Activated T-cell treated with anti-CD3 and anti-CD28 coated beads for 24 hours (primary cell): ENCODE measurements around the gene HBQ1.
"Not testable (repeated sequence)": the region's sequence is repeated elsewhere in the genome, so short reads cannot be mapped to it uniquely, and the experiment has no call there.

Experiments used
- DNase-seq: peaks from one replicate; pipeline ENCODE4 v3.0.0-alpha.2; 2020; ENCODE audit warnings: low read depth

Gene HBQ1

DNA sequence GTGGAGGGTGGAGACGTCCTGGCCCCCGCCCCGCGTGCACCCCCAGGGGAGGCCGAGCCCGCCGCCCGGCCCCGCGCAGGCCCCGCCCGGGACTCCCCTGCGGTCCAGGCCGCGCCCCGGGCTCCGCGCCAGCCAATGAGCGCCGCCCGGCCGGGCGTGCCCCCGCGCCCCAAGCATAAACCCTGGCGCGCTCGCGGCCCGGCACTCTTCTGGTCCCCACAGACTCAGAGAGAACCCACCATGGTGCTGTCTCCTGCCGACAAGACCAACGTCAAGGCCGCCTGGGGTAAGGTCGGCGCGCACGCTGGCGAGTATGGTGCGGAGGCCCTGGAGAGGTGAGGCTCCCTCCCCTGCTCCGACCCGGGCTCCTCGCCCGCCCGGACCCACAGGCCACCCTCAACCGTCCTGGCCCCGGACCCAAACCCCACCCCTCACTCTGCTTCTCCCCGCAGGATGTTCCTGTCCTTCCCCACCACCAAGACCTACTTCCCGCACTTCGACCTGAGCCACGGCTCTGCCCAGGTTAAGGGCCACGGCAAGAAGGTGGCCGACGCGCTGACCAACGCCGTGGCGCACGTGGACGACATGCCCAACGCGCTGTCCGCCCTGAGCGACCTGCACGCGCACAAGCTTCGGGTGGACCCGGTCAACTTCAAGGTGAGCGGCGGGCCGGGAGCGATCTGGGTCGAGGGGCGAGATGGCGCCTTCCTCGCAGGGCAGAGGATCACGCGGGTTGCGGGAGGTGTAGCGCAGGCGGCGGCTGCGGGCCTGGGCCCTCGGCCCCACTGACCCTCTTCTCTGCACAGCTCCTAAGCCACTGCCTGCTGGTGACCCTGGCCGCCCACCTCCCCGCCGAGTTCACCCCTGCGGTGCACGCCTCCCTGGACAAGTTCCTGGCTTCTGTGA lies 3.5 kb upstream of the HBQ1 start, which contains the start of gene HBA1:
Gene HBA1 (plus strand): TSS at position 204 of the 906 bp plus-strand sequence. CDS start 37 bp downstream, at position 241.
- not testable (repeated sequence) for DNase-seq

DNA sequence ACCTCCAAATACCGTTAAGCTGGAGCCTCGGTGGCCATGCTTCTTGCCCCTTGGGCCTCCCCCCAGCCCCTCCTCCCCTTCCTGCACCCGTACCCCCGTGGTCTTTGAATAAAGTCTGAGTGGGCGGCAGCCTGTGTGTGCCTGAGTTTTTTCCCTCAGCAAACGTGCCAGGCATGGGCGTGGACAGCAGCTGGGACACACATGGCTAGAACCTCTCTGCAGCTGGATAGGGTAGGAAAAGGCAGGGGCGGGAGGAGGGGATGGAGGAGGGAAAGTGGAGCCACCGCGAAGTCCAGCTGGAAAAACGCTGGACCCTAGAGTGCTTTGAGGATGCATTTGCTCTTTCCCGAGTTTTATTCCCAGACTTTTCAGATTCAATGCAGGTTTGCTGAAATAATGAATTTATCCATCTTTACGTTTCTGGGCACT lies 2.9 kb upstream of the HBQ1 start:
- DNase-seq, result no peak

DNA sequence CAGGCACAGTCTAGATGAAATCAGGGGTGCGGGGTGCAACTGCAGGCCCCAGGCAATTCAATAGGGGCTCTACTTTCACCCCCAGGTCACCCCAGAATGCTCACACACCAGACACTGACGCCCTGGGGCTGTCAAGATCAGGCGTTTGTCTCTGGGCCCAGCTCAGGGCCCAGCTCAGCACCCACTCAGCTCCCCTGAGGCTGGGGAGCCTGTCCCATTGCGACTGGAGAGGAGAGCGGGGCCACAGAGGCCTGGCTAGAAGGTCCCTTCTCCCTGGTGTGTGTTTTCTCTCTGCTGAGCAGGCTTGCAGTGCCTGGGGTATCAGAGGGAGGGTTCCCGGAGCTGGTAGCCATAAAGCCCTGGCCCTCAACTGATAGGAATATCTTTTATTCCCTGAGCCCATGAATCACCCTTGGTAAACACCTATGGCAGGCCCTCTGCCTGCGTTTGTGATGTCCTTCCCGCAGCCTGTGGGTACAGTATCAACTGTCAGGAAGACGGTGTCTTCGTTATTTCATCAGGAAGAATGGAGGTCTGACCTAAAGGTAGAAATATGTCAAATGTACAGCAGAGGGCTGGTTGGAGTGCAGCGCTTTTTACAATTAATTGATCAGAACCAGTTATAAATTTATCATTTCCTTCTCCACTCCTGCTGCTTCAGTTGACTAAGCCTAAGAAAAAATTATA lies 2.1 kb upstream of the HBQ1 start:
- no peak for DNase-seq

GRCh38 chr16:178668-179015 lies 1.6 kb upstream of the HBQ1 start:
- no peak for DNase-seq

DNA sequence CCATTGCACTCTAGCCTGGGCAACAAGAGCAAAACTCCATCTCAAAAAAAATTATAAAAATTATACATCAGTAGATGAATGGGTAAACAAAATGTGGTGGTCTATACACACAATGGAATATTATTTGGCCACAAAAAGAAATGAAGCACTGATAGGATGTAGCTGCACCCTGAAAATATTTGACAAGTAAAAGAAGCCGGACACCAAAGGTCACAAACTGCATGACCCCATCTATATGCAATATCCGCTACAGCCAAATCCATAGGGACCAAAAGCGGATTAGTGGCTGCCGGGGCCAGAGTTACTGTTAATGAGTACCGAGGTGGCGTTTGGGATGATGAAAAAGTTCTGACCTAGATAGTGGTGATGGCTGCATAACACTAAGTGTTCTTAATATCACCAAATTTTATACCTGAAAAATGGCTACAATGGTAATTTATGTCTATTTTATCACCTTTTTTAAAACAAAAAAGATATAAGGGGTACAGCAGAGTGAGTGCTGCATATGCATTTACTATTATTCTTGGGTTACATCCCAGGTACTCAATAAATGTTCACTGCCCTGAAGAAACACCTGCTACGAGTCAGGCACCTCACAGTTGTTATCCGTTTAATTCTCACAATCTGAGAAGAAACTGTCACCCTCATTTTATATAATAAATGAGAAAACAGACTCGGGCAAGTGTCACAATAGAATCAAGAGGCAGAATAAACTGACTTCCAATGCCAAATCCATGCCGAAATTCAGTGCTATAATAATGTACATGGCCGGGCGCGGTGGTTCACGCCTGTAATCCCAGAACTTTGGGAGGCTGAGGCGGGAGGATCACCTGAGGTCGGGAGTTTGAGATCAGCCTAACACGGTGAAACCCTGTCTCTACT lies 807 bp upstream of the HBQ1 start:
- no peak for DNase-seq

- DNase-seq, result peak; percentile 77
Measured at GRCh38 chr16:180681-181564, 664 bp downstream of the HBQ1 start.

- DNase-seq, result no peak
Measured at GRCh38 chr16:181565-182021, 1.3 kb downstream of the HBQ1 start.

DNA sequence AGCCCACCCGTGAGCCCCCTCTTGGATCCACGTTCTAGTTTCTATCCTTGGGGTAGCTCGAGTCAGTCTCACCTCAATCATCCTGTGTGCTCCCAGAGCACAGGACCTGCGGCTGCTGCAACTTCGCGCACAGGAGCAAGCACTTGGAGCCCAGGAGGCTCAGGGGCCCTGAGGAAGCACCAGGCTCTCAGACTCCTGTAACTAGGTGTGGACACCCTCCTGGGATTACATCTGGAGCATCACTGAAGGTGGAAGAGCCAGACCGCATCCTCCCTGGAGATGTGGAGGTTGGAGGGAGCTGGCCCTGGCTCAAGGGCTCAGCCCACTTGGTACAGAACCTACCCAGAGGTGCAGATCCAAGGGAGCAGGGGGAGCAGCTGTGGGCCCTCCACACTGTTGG lies 2.7 kb downstream of the HBQ1 start:
- DNase-seq, result no peak

DNA sequence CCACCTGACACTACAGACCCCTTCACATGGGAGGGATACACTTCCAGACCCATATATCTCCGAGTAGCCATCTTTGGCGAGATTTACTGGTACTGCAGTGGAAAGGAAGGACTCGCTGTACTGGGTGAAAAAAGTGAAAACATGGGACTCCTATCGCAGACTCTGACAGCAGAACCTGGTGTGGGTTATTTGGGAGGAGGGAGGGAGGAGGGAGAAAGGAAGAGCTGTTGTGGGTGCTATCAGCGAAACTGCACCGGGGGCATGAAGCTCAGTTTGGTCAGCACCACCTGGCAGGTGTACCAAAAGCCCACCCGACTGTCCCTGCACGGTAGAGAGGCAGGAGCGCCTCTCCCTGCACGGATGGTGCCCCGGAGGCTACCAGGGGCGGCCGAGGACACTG lies 5.0 kb downstream of the HBQ1 start:
- no peak for DNase-seq

- no peak for DNase-seq
Measured at GRCh38 chr16:185691-186090, 5.4 kb downstream of the HBQ1 start.

- DNase-seq, result no peak
Measured at GRCh38 chr16:187330-187729, 7.1 kb downstream of the HBQ1 start.

DNA sequence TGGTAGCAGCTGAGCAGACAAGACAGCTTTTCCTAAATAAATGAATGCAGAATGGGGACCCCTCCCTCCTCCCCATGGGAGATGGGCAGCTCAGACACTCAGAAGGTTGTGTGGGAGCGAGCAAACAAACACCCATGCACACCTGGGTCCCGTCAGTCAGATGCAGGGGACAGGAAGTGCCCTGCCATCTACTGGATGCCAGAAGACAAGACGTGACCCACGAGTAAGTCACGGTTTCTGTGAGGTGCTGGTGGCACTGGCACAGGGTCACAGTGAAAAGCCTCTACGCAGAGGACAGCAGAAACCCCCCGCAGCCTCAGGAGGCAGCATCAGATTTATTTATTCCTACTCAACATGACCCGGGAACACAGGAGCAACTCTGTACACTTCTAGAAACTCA lies 8.4 kb downstream of the HBQ1 start:
- DNase-seq, result no peak

DNA sequence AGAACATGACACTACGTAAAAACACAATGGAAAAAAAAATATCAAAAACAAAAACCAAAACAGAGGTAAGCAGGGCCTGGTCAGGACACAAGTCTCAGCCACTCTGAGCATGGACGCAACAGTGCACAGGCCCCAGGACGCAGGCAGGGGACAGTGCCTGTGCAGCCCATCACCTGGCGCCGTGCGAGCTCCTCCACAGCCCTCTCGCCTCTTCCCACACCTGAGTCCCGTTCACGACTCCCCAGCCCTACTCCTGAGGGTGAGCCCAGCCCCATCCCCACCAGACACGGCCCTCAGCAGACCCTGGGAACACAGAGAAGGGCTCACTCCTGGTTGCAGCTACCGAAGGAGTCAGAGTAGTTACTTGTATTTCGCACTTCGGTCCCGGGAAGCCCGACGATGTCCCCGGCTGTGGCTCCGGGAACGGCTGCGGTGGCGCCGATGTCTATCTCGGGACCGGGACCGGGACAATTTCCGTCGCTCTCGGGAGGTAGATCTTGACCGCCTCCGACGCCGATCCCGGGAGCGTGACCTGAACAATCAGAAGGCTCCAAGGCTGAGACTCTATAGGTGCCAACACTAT lies 9.4 kb downstream of the HBQ1 start:
- DNase-seq, result no peak

GRCh38 chr16:191831-192230 lies 11.6 kb downstream of the HBQ1 start:
- no peak for DNase-seq

DNA sequence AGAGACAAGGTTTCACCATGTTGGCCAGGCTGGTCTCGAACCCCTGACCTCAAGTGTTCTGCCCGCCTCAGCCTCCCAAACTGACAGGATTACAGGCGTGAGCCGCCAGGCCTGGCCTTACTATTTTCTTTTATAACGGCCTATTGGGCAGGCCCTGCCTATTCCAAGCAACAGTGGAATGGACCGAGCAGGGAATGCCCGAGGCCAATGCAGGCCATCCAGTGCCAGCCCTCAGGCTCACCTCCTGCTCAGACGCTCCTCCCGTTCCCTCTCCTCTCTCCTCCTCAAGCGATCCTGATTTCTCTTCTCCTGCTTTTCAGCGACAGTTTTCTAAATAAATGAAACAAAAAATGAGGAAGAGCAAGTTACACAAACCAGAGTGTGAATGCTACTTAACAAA lies 12.4 kb downstream of the HBQ1 start:
- no peak for DNase-seq

DNA sequence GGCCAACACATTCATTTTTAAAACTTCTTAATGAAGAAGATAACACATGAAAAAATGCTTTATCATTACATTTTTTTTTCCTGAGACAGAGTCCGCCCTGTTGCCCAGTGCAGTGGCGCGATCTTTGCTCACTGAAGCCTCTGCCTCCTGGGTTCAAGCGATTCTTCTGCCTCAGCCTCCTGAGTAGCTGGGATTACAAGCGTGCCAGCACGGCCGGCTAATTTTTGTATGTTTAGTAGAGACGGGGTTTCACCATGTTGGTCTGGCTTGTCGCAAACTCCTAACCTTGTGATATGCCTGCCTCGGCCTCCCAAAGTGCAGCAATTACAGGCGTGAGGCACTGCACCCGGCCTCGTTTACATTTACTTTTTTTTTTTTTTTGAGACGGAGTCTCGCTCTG lies 13.2 kb downstream of the HBQ1 start:
- DNase-seq, result no peak

DNA sequence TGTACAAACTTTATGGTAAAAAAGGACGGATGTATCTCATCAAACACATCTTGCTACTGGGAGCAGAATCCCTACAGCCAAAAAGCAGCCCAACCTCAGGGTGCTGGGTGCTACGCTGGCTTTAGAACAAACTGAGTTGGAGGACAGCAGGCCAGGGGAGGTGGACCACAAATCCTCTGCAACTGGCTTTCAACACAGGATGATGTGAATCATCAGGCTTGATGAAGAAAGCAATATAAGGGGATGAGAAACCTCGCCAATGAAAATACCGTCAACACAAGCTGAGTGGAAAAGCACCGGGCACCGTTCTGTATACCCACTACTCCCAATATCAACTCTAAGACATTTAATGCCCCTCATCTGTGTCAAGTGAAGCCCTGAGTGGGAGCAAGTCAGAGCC lies 14.3 kb downstream of the HBQ1 start:
- DNase-seq, result no peak

DNA sequence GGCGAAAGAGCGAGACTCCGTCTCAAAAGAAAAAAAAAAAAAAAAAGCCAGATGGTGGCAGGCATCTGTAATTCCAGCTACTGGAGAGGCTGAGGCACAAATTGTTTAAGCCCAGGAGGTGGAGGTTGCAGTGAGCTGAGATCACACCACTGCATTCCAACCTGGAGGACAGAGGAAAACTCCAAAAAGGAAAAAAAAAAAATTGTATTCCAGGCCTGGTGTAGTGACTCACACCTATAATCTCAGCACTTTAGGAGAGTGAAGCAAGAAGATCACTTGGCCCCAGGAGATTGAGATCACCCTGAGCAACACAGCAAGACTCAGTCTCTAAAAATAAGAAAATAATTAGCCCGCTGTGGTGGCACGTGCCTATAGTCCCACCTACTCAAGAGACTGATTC lies 20.1 kb downstream of the HBQ1 start:
- no peak for DNase-seq

GRCh38 chr16:203246-203645 lies 23.0 kb downstream of the HBQ1 start:
- DNase-seq, result no peak

- not testable (repeated sequence) for DNase-seq
Measured at GRCh38 chr16:204046-204445, 23.8 kb downstream of the HBQ1 start.

GRCh38 chr16:209359-209758 lies 29.1 kb downstream of the HBQ1 start:
- DNase-seq, result not testable (repeated sequence)
